Activated CD4-positive, alpha-beta T cell treated with anti-CD3 and anti-CD28 coated beads, Interleukin-10, Interleukin-2, amounts not matched to agents 100 ng/mL and 50 ng/mL, durations not matched to agents 16 hours and 8 hours (primary cell): ENCODE data around the gene ECEL1.
A peak's percentile ranks its signal among the peaks of the same experiment; 100 is the strongest.
"Not testable (repeated sequence)": the region's sequence is repeated elsewhere in the genome, so short reads cannot be mapped to it uniquely, and the experiment has no call there.

Source experiments
- DNase-seq: peaks from one replicate; pipeline ENCODE4 v3.0.0-alpha.2; 2020

Gene ECEL1

GRCh38 chr2:232487385-232488096 lies at the start of gene ECEL1:
Gene ECEL1, minus strand, starts transcription at chr2:232487834. Its CDS starts 1,181 bp downstream, at chr2:232486653.
- no peak for DNase-seq

- DNase-seq, result no peak
Measured at GRCh38 chr2:232537079-232537478, 49.4 kb upstream of the ECEL1 start.

- no peak for DNase-seq
Measured at GRCh38 chr2:232535761-232536530, 48.3 kb upstream of the ECEL1 start.

- DNase-seq, result no peak
Measured at GRCh38 chr2:232534940-232535651, 47.5 kb upstream of the ECEL1 start.

GRCh38 chr2:232533944-232534710 lies 46.5 kb upstream of the ECEL1 start:
- no peak for DNase-seq

- not testable (repeated sequence) for DNase-seq
Measured at GRCh38 chr2:232532821-232533220, 45.2 kb upstream of the ECEL1 start.

- DNase-seq, result no peak
Measured at GRCh38 chr2:232532419-232532818, 44.8 kb upstream of the ECEL1 start.

- no peak for DNase-seq
Measured at GRCh38 chr2:232530626-232531260, 43.1 kb upstream of the ECEL1 start.

GRCh38 chr2:232529806-232530547 lies 42.3 kb upstream of the ECEL1 start:
- DNase-seq, result no peak

GRCh38 chr2:232528746-232529460 lies 41.3 kb upstream of the ECEL1 start:
- DNase-seq, result no peak

- no peak for DNase-seq
Measured at GRCh38 chr2:232527905-232528470, 40.4 kb upstream of the ECEL1 start.

GRCh38 chr2:232526372-232526941 lies 38.8 kb upstream of the ECEL1 start:
- DNase-seq, result no peak

- no peak for DNase-seq
Measured at GRCh38 chr2:232525791-232526371, 38.2 kb upstream of the ECEL1 start, which contains the start of gene CHRND. Gene CHRND, plus strand, starts transcription at chr2:232526160. Its CDS starts 56 bp downstream, at chr2:232526216.

GRCh38 chr2:232525199-232525598 lies 37.6 kb upstream of the ECEL1 start:
- no peak for DNase-seq

- DNase-seq, result no peak
Measured at GRCh38 chr2:232524771-232525170, 37.1 kb upstream of the ECEL1 start.

GRCh38 chr2:232523682-232524597 lies 36.3 kb upstream of the ECEL1 start:
- peak; percentile 53 for DNase-seq

GRCh38 chr2:232523402-232523681 lies 35.7 kb upstream of the ECEL1 start:
- DNase-seq, result no peak

- no peak for DNase-seq
Measured at GRCh38 chr2:232522623-232523401, 35.2 kb upstream of the ECEL1 start.
